H9 (cell line): ENCODE measurements around the gene SDK2. TPM values are rescaled to one million over a fixed set of nuclear protein-coding genes. Genes with fewer than 3 reads are reported as not detected.

Experiments used
- DNase-seq: peaks from one replicate; pipeline ENCODE4 v3.0.0-alpha.2; 2017
- H2AFZ ChIP-seq: one replicate; pipeline ENCODE4 v1.6.1; 2013; ENCODE audit warnings: mild to moderate bottlenecking, low read length, control low read depth, moderate library complexity
- H2AK5ac ChIP-seq: 2 replicates; pipeline ENCODE4 v1.6.1; 2013; ENCODE audit warnings: low read length, control low read depth, mixed read lengths; ENCODE audit not compliant: insufficient read length
- H2BK120ac ChIP-seq: one replicate; pipeline ENCODE4 v1.6.1; 2013; ENCODE audit warnings: low read depth, mild to moderate bottlenecking, low read length, control low read depth, inconsistent platforms; ENCODE audit not compliant: poor library complexity, severe bottlenecking
- H2BK12ac ChIP-seq: 2 replicates; pipeline ENCODE4 v1.6.1; 2013; ENCODE audit warnings: low read length, control low read depth, mixed read lengths, low read depth; ENCODE audit not compliant: insufficient read length
- H2BK15ac ChIP-seq: 2 replicates; pipeline ENCODE4 v1.6.1; 2013; ENCODE audit warnings: low read depth, low read length, control low read depth
- H2BK20ac ChIP-seq: one replicate; pipeline ENCODE4 v1.6.1; 2013; ENCODE audit warnings: low read depth, mild to moderate bottlenecking, low read length, control low read depth, inconsistent platforms; ENCODE audit not compliant: poor library complexity, severe bottlenecking
- H2BK5ac ChIP-seq: 2 replicates; pipeline ENCODE4 v1.6.1; 2013; ENCODE audit warnings: low read length, control low read depth, mixed read lengths; ENCODE audit not compliant: insufficient read length
- H3K14ac ChIP-seq: 2 replicates; pipeline ENCODE4 v1.6.1; 2013; ENCODE audit warnings: low read length, control low read depth; ENCODE audit not compliant: insufficient read depth
- H3K18ac ChIP-seq: 2 replicates; pipeline ENCODE4 v1.6.1; 2013; ENCODE audit warnings: low read depth, mild to moderate bottlenecking, mixed read lengths, low read length, control low read depth; ENCODE audit not compliant: insufficient read length
- H3K23ac ChIP-seq: 2 replicates; pipeline ENCODE4 v1.6.1; 2013; ENCODE audit warnings: low read length, control low read depth, mixed read lengths, low read depth; ENCODE audit not compliant: insufficient read length
- H3K23me2 ChIP-seq: 2 replicates; pipeline ENCODE4 v1.6.1; 2013; ENCODE audit warnings: low read depth, mild to moderate bottlenecking, mixed read lengths, low read length, control low read depth; ENCODE audit not compliant: insufficient read length, poor library complexity, severe bottlenecking
- H3K27ac ChIP-seq: 2 replicates; pipeline ENCODE4 v1.5.1; 2013; ENCODE audit warnings: low read length, control low read depth, mixed read lengths, low read depth; ENCODE audit not compliant: insufficient read length
- H3K27me3 ChIP-seq: 2 replicates; pipeline ENCODE4 v1.6.1; 2013; ENCODE audit warnings: low read length, control low read depth, inconsistent platforms; ENCODE audit not compliant: insufficient read depth
- H3K4ac ChIP-seq: 2 replicates; pipeline ENCODE4 v1.6.1; 2013; ENCODE audit warnings: low read depth, mild to moderate bottlenecking, control low read depth, inconsistent platforms, low read length, moderate library complexity
- H3K4me1 ChIP-seq: 2 replicates; pipeline ENCODE4 v1.6.1; 2013; ENCODE audit warnings: low read length, control low read depth, inconsistent platforms; ENCODE audit not compliant: insufficient read depth
- H3K4me2 ChIP-seq: 2 replicates; pipeline ENCODE4 v1.6.1; 2013; ENCODE audit warnings: low read length, control low read depth, mixed read lengths; ENCODE audit not compliant: insufficient read length, insufficient read depth
- H3K56ac ChIP-seq: 2 replicates; pipeline ENCODE4 v1.6.1; 2013; ENCODE audit warnings: low read depth, mild to moderate bottlenecking, mixed read lengths, low read length, control low read depth; ENCODE audit not compliant: insufficient read length
- H3K79me1 ChIP-seq: 2 replicates; pipeline ENCODE4 v1.6.1; 2013; ENCODE audit warnings: low read depth, mild to moderate bottlenecking, moderate library complexity, low read length, control low read depth, inconsistent platforms; ENCODE audit not compliant: insufficient read depth, poor library complexity, severe bottlenecking
- H3K79me2 ChIP-seq: 2 replicates; pipeline ENCODE4 v1.6.1; 2013; ENCODE audit warnings: low read length, control low read depth, inconsistent platforms; ENCODE audit not compliant: insufficient read depth
- H3K9ac ChIP-seq: 2 replicates; pipeline ENCODE4 v1.6.1; 2013; ENCODE audit warnings: low read length, control low read depth, mixed read lengths; ENCODE audit not compliant: insufficient read length; ENCODE audit errors: extremely low read depth
- H3K9me3 ChIP-seq: one replicate; pipeline ENCODE4 v1.6.1; 2013; ENCODE audit warnings: low read depth, low read length, inconsistent platforms; ENCODE audit not compliant: control insufficient read depth
- H3T11ph ChIP-seq: one replicate; pipeline ENCODE4 v1.6.1; 2013; ENCODE audit warnings: mild to moderate bottlenecking, low read length, control low read depth, inconsistent platforms
- H4K20me1 ChIP-seq: one replicate; pipeline ENCODE4 v1.6.1; 2013; ENCODE audit not compliant: control insufficient read depth, insufficient read length, insufficient read depth
- H4K5ac ChIP-seq: 2 replicates; pipeline ENCODE4 v1.6.1; 2013; ENCODE audit warnings: low read depth, mild to moderate bottlenecking, mixed read lengths, low read length, control low read depth; ENCODE audit not compliant: insufficient read length
- H4K8ac ChIP-seq: replicated peaks from 2 replicates; pipeline ENCODE4 v1.6.1; 2013; ENCODE audit warnings: low read length, control low read depth, mixed read lengths, low read depth; ENCODE audit not compliant: insufficient read length
- H4K91ac ChIP-seq: 2 replicates; pipeline ENCODE4 v1.6.1; 2013; ENCODE audit warnings: low read depth, mild to moderate bottlenecking, moderate library complexity, mixed read lengths, low read length, control low read depth; ENCODE audit not compliant: insufficient read length
- H3K27ac Mint-ChIP-seq, 3 experiments: 2 replicates in 2 of 3; 3 replicates in 1 of 3; pipeline ENCODE4 v1.8.0; 2020 to 2021; ENCODE audit warnings: mixed read lengths in 3 of 3, mild to moderate bottlenecking in 1 of 3, moderate library complexity in 1 of 3
- H3K27me3 Mint-ChIP-seq: 2 replicates; pipeline ENCODE4 v1.8.0; 2021; ENCODE audit warnings: low read depth, mild to moderate bottlenecking, moderate library complexity, mixed read lengths
- H3K36me3 Mint-ChIP-seq, 3 experiments: 2 replicates in 2 of 3; 3 replicates in 1 of 3; pipeline ENCODE4 v1.8.0; 2020 to 2021; ENCODE audit warnings: low read depth in 3 of 3, mixed read lengths in 3 of 3; ENCODE audit not compliant: insufficient read depth in 1 of 3
- H3K4me1 Mint-ChIP-seq, 2 experiments: 2 replicates each; pipeline ENCODE4 v1.8.0; 2020; ENCODE audit warnings: mixed read lengths in 2 of 2
- H3K4me3 Mint-ChIP-seq, 2 experiments: 2 replicates in 1 of 2; 3 replicates in 1 of 2; pipeline ENCODE4 v1.8.0; 2020 to 2021; ENCODE audit warnings: mild to moderate bottlenecking in 2 of 2, mixed read lengths in 2 of 2, moderate library complexity in 1 of 2
- H3K9me3 Mint-ChIP-seq, 2 experiments: 2 replicates in 1 of 2; 3 replicates in 1 of 2; pipeline ENCODE4 v1.8.0; 2020; ENCODE audit warnings: mild to moderate bottlenecking in 2 of 2, mixed read lengths in 2 of 2, moderate library complexity in 1 of 2
- WGBS: extraction: QIAGEN DNeasy Blood & Tissue Kit; methylation state at CpG from one replicate; pipeline ENCODE4 v1.1.7; 2013; ENCODE audit warnings: missing lambda C conversion rate, low lambda C conversion rate, mixed read lengths; ENCODE audit not compliant: insufficient read length; ENCODE audit errors: extremely low coverage; 5-methylcytosine and 5-hydroxymethylcytosine counted together
- total RNA-seq: library from RNA; stranded (reverse); gene quantifications from 2 replicates; pipeline ENCODE4 v1.2.1, GENCODE V29; 2021
- TF ChIP-seq, protein P1 (sequence below): fragments of 200-600 bp; sonication (generic); conservative IDR thresholded peaks from 3 replicates; pipeline ENCODE4 v1.8.0; 2021; ENCODE audit warnings: antibody characterized with exemption, mild to moderate bottlenecking

SDK2 gene
- total RNA-seq, 1 experiment from 2014 or later = 9.1 TPM

DNA sequence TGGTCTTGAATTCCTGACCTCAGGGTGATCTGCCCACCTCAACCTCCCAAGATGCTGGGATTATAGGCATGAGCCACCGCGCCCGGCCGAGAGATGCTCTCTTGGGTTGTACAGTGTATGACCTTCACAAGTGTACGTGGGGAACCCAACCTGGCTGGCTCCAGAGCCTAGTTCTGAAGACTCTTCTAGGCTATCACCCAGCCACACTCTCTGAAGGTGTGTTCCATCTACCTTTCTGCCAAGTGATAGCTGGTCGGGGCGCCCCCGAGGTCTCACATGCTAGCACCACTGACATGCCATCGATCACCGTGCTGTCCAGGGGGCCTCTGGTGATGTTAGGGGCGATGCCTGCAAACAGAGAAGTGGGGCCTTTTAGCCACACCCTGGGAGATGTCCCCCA lies 210.7 kb downstream of the SDK2 start:
- H3K27ac ChIP-seq = no peak overlapping the region
- no peak overlapping the region for H3T11ph ChIP-seq
- H3K18ac ChIP-seq = no peak overlapping the region

More for the DNA sequence above, 210.7 kb downstream of the SDK2 start:
- Histone ChIP-seq H2BK12ac (no peak overlapping the region), H3K23ac (no peak overlapping the region), H3K56ac (no peak overlapping the region), H3K14ac (no peak overlapping the region), H3K23me2 (no peaks in the 10 kb centered on the region), H2AK5ac (no peak overlapping the region), H4K20me1 (no peaks in the 10 kb centered on the region), H3K79me1 (no peaks in the 10 kb centered on the region), H4K91ac (no peak overlapping the region), H3K9me3 (no peaks in the 10 kb centered on the region), H3K79me2 (no peaks in the 10 kb centered on the region), H2BK20ac (no peak overlapping the region), H3K4me1 (no peaks in the 10 kb centered on the region), H2BK15ac (no peak overlapping the region), H3K27me3 (no peaks in the 10 kb centered on the region), H2BK120ac (no peak overlapping the region), H3K4ac (no peak overlapping the region), H4K8ac (no peak overlapping the region), H2AFZ (no peak overlapping the region), H3K9ac (no peak overlapping the region), H4K5ac (no peak overlapping the region), H2BK5ac (no peak overlapping the region), H3K4me2 (no peak overlapping the region)
- H3K4me1 Mint-ChIP-seq = peaks cover 15 to 19% of the 10 kb centered on the region in 2 experiments
- H3K9me3 Mint-ChIP-seq = no peaks in the 10 kb centered on the region
- peaks cover 0 to 4% (median 0%) of the 10 kb centered on the region in 3 experiments; a peak in 1 of 7 replicates for H3K36me3 Mint-ChIP-seq
- peak overlapping the region in 1 of 3 experiments; percentile 48; a peak in 1 of 7 replicates for H3K27ac Mint-ChIP-seq
- WGBS = no CpG with 5 or more reads among the region's 11 CpGs
- no peak overlapping the region for H3K4me3 Mint-ChIP-seq
- no peaks in the 10 kb centered on the region; the same call in 1 of the 2 replicates for H3K27me3 Mint-ChIP-seq
- no peak for DNase-seq
- TF ChIP-seq, protein P1, sequence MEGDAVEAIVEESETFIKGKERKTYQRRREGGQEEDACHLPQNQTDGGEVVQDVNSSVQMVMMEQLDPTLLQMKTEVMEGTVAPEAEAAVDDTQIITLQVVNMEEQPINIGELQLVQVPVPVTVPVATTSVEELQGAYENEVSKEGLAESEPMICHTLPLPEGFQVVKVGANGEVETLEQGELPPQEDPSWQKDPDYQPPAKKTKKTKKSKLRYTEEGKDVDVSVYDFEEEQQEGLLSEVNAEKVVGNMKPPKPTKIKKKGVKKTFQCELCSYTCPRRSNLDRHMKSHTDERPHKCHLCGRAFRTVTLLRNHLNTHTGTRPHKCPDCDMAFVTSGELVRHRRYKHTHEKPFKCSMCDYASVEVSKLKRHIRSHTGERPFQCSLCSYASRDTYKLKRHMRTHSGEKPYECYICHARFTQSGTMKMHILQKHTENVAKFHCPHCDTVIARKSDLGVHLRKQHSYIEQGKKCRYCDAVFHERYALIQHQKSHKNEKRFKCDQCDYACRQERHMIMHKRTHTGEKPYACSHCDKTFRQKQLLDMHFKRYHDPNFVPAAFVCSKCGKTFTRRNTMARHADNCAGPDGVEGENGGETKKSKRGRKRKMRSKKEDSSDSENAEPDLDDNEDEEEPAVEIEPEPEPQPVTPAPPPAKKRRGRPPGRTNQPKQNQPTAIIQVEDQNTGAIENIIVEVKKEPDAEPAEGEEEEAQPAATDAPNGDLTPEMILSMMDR = no peak
